Endothelial cell of umbilical vein (primary cell): Measurements from ENCODE around the gene SELE. TPM values are rescaled to one million over a fixed set of nuclear protein-coding genes. Genes with fewer than 3 reads are reported as not detected.

Experiments
- BruUV-seq: library from RNA; stranded (reverse); fragments of 400-500 nt; replicated peaks from 2 replicates; lab custom pipeline; 2021; lab: Mats Ljungman, UMichigan
- CTCF ChIA-PET: fragments of 300-600, 350-600 bp; sonication (Branson Sonifier 250); formaldehyde crosslinking; loops from one replicate; lab custom pipeline; 2021; ENCODE audit warnings: antibody characterized with exemption, inconsistent platforms; lab: Charles Lee
- POLR2A ChIA-PET: fragments of 300-600, 350-600 bp; sonication (Branson Sonifier 250); formaldehyde crosslinking; loops from one replicate; lab custom pipeline; 2021; ENCODE audit warnings: antibody characterized with exemption, inconsistent platforms; lab: Charles Lee
- DNase-seq: peaks from one replicate; pipeline ENCODE4 v3.0.0-alpha.2; 2011; ENCODE audit warnings: low read depth, low spot score
- FAIRE-seq: peaks from 2 replicates; lab custom pipeline; 2011; peaks lifted over from hg19 to GRCh38; lab: Jason Lieb, UNC
- H2AFZ ChIP-seq: 2 replicates; pipeline ENCODE4 v1.6.0; 2012; ENCODE audit warnings: low read depth, low read length, control low read depth, inconsistent platforms
- H3K27ac ChIP-seq: 2 replicates; pipeline ENCODE4 v1.5.1; 2011; ENCODE audit warnings: low read depth, mild to moderate bottlenecking, control low read depth, low read length, moderate library complexity; ENCODE audit not compliant: insufficient read depth
- H3K27me3 ChIP-seq, 2 experiments: 2 replicates each; pipeline versions ENCODE4 v1.6.0 to v1.6.1; 2011; ENCODE audit warnings: low read length in 2 of 2, mixed read lengths in 1 of 2; ENCODE audit not compliant: control insufficient read depth in 2 of 2, insufficient read depth in 2 of 2
- H3K36me3 ChIP-seq, 2 experiments: 2 replicates in 1 of 2; 3 replicates in 1 of 2; pipeline ENCODE4 v1.5.1; 2011; ENCODE audit warnings: low read length in 2 of 2, mild to moderate bottlenecking in 1 of 2, moderate library complexity in 1 of 2; ENCODE audit not compliant: control insufficient read depth in 2 of 2, insufficient read depth in 2 of 2; ENCODE audit errors: extremely low read depth in 1 of 2
- H3K4me1 ChIP-seq: 3 replicates; pipeline ENCODE4 v1.5.1; 2011; ENCODE audit warnings: mild to moderate bottlenecking, low read length; ENCODE audit not compliant: control insufficient read depth, insufficient read depth; ENCODE audit errors: extremely low read depth
- H3K4me2 ChIP-seq: 2 replicates; pipeline ENCODE4 v1.6.1; 2011; ENCODE audit warnings: low read length, control low read depth, mixed read lengths; ENCODE audit not compliant: insufficient read depth
- H3K4me3 ChIP-seq, 3 experiments: fragments of 200-600 bp in 1 of 3; sonication (generic), shearing (Covaris generic) in 1 of 3; replicated peaks in 1 of 3; 2 replicates each; pipeline ENCODE4 v1.5.1; 2011 to 2016; ENCODE audit warnings: control low read depth in 3 of 3, low read length in 3 of 3, mild to moderate bottlenecking in 2 of 3, inconsistent platforms in 1 of 3, low read depth in 1 of 3, moderate library complexity in 1 of 3; ENCODE audit not compliant: insufficient read depth in 1 of 3
- H3K79me2 ChIP-seq: 2 replicates; pipeline ENCODE4 v1.6.0; 2012; ENCODE audit warnings: low read length, inconsistent platforms; ENCODE audit not compliant: control insufficient read depth, insufficient read depth
- H3K9ac ChIP-seq: replicated peaks from 2 replicates; pipeline ENCODE3; 2011; ENCODE audit warnings: low read length, control low read depth; ENCODE audit not compliant: insufficient read depth; ENCODE audit errors: extremely low read depth
- H3K9me1 ChIP-seq: replicated peaks from 3 replicates; pipeline ENCODE4 v1.6.0; 2011; ENCODE audit warnings: mild to moderate bottlenecking, low read length; ENCODE audit not compliant: control insufficient read depth, insufficient read depth; ENCODE audit errors: extremely low read depth
- H3K9me3 ChIP-seq: replicated peaks from 2 replicates; pipeline ENCODE4 v1.5.1; 2012; ENCODE audit warnings: low read length, inconsistent platforms; ENCODE audit not compliant: control insufficient read depth, insufficient read depth
- H4K20me1 ChIP-seq: replicated peaks from 2 replicates; pipeline ENCODE3; 2011; ENCODE audit warnings: mild to moderate bottlenecking, low read length; ENCODE audit not compliant: control insufficient read depth, insufficient read depth; ENCODE audit errors: extremely low read depth
- CTCF ChIP-seq, 2 donors: IDR thresholded peaks; 1 replicate in 1 of 2; 2 replicates in 1 of 2; pipeline ENCODE4 v1.5.1; 2011; ENCODE audit warnings: low read length in 2 of 2, mild to moderate bottlenecking in 2 of 2, moderate library complexity in 2 of 2, control low read depth in 1 of 2, inconsistent platforms in 1 of 2, low read depth in 1 of 2; ENCODE audit not compliant: insufficient read depth in 1 of 2; ENCODE audit errors: extremely low read depth in 1 of 2
- EZH2 ChIP-seq: IDR thresholded peaks from 2 replicates; pipeline ENCODE4 v1.6.1; 2012; ENCODE audit warnings: borderline replicate concordance, low read depth, mild to moderate bottlenecking, moderate library complexity, low read length, inconsistent platforms; ENCODE audit not compliant: severe bottlenecking
- FOS ChIP-seq: IDR thresholded peaks from 2 replicates; pipeline ENCODE4 v1.6.1; 2011; ENCODE audit warnings: mild to moderate bottlenecking, low read length, moderate library complexity, borderline replicate concordance; ENCODE audit not compliant: insufficient read depth
- GATA2 ChIP-seq: IDR thresholded peaks from 2 replicates; pipeline ENCODE4 v1.7.0; 2011; ENCODE audit warnings: low read depth, mild to moderate bottlenecking, moderate library complexity, mixed read lengths, low read length; ENCODE audit not compliant: insufficient read length, insufficient read depth
- JUN ChIP-seq: IDR thresholded peaks from 2 replicates; pipeline ENCODE4 v1.6.1; 2011; ENCODE audit warnings: borderline replicate concordance, low read depth; ENCODE audit not compliant: insufficient read length, insufficient read depth
- MAX ChIP-seq: IDR thresholded peaks from 2 replicates; pipeline ENCODE4 v1.6.1; 2011; ENCODE audit not compliant: insufficient read depth, insufficient read length
- MYC ChIP-seq: IDR thresholded peaks from one replicate; pipeline ENCODE4 v1.6.1; 2011; ENCODE audit warnings: mild to moderate bottlenecking, low read depth, low read length
- POLR2A ChIP-seq: IDR thresholded peaks from 2 replicates; pipeline ENCODE4 v1.6.1; 2012; ENCODE audit warnings: low read depth, mild to moderate bottlenecking, control low read depth, low read length
- POLR2AphosphoS5 ChIP-seq: IDR thresholded peaks from 2 replicates; pipeline ENCODE4 v1.6.1; 2012; ENCODE audit warnings: low read depth, mild to moderate bottlenecking, control low read depth, low read length, moderate library complexity; ENCODE audit not compliant: insufficient read depth
- dilution Hi-C: fragments of 300-500 bp; cut with MboI; formaldehyde crosslinking; loops from one replicate; pipeline ENCODE4 v1.15.0; 2019; ENCODE audit warnings: low sequenced_read_pairs; ENCODE audit not compliant: extremely low pct_ligation_motif_present
- intact Hi-C: fragments of 100-400 bp; cut with micrococcal nuclease; formaldehyde crosslinking; loops from one replicate; pipeline ENCODE4 v1.10.0; 2022
- polyA plus RNA-seq, 4 experiments: library from polyadenylated mRNA; depleted of rRNA in 3 of 4; stranded (reverse) in 3 of 4; unstranded in 1 of 4; fragments of >200 nt; gene quantifications; 2 replicates each; pipeline versions ENCODE4 v1.2.1 to v1.2.3, GENCODE V29; 2011 to 2012; ENCODE audit warnings: missing spikeins in 1 of 4
- total RNA-seq: library from RNA; stranded (reverse); gene quantifications from 2 replicates; pipeline ENCODE4 v1.2.3, GENCODE V29; 2021

The SELE gene
- total and polyA plus RNA-seq, 2 donors (not counting 3 experiments of a cell fraction or from before 2014, with no cell fraction given) = 1.5 to 4.7 TPM

- Histone ChIP-seq H3K4me2 (no peak overlapping the region), H3K36me3 (no peaks in the 10 kb centered on the region), H3K27ac (no peak overlapping the region), H3K9ac (no peak overlapping the region), H3K9me1 (no peaks in the 10 kb centered on the region), H3K4me1 (peaks cover 5% of the 10 kb centered on the region), H3K79me2 (no peaks in the 10 kb centered on the region), H3K27me3 (no peaks in the 10 kb centered on the region), H4K20me1 (no peaks in the 10 kb centered on the region), H3K9me3 (no peaks in the 10 kb centered on the region), H2AFZ (no peak overlapping the region), H3K4me3 (no peak overlapping the region)
- DNase-seq = peak; percentile 29
- ChIA-PET POLR2A (no interaction called here), CTCF (interaction anchor here (1.2 to 1.5 kb wide), 3 partner anchors 13 to 111 kb away, joined by 3 to 8 read pairs (median 4); no protein-coding TSS in a partner anchor)
- TF ChIP-seq GATA2 (no peak), EZH2 (no peak), FOS (no peak), MYC (no peak), MAX (no peak), CTCF (IDR thresholded peaks at IDR 0.05; ENCODE audit: extremely low read depth in 1 of 2, insufficient read depth in 1 of 2, low read depth in 1 of 2, low read length in 2 of 2) (no peak), JUN (no peak), POLR2A (no peak), POLR2AphosphoS5 (no peak)
- no TSS peak for BruUV-seq
- no peak for FAIRE-seq
- intact Hi-C loops = no loop called here
- dilution Hi-C loops = no loop called here
Measured at GRCh38 chr1:169698976-169699375, 34.9 kb downstream of the SELE start.
